Activated CD8-positive, alpha-beta memory T cell treated with anti-CD3 and anti-CD28 coated beads for 48 hours (primary cell): ENCODE data around the gene TSC2.

ENCODE experiments used
- DNase-seq, 3 experiments: peaks; one replicate each; pipeline ENCODE4 v3.0.0-alpha.2; 2020; ENCODE audit warnings: low read depth in 2 of 3, low spot score in 2 of 3

Gene TSC2

DNA sequence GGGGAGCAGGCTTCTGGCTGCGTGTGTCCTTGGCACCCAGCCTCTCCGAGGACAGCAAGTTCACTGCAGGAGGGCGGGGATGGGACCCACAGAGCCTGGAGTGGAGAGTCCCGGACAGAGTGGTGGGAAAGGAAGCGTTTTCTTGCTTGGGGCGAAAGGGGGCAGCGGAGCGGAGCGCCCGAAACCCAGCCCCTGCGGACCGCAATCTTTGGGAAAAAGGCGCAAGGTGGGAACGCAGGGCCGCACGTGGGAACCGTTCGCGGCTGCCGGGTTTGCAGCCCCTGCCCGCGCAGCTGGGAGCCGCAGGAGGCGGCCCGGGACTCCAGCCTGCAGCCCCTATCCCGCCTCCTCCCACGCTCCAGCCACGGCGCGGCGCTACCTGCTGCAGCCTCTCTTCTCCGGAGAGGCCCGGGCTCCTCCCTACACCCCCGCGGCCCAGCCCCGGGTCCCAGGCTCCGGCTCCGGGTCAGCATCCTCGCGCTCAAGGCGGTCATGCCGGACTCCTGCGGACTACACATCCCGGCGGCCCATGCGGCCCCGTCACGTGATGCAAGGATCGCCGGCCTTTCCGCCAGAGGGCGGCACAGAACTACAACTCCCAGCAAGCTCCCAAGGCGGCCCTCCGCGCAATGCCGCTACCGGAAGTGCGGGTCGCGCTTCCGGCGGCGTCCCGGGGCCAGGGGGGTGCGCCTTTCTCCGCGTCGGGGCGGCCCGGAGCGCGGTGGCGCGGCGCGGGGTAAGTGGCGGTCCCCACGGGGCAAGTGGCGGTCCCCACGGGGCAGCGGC is at the start of gene TSC2, which contains the start of gene NTHL1:
TSS of gene TSC2 (plus strand) at position 656 of the 786 bp plus-strand sequence. CDS start 631 bp downstream, outside the sequence.
TSS of gene NTHL1 (minus strand) at position 505 of the 786 bp plus-strand sequence. CDS start at position 494, 11 bp downstream.
- peak; percentile 81 to 94 (median 91) for DNase-seq

DNA sequence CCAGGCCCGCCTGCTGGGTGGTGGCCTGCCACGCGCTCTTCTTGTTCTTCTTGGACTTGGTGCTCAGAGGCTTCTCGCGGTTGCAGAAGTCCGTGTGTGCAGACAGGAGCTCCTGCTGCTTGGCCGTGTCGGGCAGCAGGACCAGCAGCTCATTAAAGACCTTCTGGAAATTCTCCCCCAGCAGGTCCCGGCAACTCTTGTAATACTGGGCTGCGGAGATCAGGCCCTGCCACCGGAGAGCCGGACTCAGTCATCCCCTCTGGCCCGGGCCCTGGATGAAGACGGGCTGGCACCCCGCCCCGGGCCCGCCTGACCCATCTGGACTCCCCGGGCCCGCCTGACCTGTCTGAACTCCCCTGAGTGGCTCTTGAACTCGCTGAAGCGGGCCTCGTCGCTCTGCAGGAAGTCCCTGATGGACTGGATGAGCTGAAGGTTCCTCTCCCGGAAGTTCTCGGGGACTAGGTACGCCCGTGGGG is 49.4 kb upstream of the TSC2 start:
- DNase-seq, result no peak

DNA sequence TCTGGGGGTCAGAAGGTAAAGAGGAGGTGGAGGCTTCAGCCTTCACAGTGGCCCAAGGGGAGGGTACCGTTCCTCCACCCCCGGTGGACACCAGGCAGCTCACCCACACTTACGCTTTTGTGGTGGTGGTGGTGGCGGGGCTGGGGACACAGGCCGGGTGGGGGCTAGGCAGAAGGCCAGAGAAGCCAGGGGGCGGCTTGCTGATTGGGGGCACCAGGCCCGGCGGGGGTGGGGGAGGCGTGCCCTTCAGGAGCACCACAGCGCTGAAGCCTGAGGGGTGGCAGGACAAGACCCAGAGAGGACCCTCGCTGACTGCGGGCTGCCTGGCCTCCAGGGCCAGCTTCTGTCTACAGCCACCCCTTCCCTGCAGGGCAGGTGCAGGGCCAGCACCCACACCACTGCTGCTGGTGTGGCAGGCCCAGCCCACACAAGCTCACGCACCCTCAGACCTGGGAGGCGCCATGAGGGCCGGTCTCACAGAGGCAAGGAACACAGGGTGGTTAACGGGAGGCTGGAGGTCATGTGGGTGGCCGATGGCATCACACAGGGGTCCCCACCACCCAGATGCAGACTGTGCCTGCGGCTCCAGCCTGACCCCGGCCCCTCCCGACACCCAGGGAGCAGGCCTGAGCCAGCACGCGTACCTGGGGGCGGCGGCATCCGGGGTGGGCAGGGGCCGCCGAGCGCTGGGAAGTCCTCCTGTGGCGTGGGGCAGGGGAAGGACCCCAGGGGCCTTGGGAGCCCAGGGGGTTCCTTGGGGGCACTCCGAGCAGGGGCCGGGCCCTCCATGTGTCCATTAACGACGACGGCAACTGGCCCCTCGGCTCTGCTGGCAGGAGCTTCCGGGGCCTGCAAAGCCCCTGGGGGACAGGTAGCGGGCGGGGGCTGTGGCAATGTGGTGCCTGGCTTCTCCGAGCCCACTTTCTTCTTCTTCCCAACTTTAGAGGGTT is 48.7 kb upstream of the TSC2 start:
- no peak for DNase-seq

DNA sequence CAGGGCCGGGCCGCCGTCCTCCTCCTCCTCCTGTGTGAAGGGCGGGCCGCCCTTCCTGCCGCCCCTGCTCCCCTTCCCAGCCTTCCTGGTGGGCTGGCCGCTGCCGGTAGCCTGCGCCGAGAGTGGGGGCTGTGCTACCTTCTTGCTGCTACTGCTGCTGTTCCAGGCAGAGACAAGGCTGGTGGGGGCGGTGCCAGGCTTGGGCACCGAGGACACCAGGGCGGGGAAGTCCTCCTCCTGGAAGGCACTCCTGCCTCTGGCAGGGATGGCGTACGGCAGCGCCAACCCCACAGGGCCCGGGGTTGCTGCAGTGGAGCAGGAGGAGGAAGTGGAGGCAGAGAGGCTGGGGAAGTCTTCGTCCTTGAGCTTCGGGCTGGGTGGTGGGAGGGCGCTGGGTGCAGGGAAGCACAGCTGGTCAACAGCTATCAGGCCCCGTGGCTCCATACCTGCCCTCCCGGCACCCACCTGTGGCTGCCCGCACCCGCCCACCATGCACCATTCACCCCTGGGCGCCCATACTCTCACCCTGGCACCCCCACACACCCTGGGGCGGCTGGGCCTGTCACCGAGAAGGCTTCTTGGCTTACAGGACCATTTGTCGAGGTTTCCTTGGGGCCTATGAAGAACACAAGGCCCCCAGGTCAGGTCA is 47.8 kb upstream of the TSC2 start:
- DNase-seq, result no peak

DNA sequence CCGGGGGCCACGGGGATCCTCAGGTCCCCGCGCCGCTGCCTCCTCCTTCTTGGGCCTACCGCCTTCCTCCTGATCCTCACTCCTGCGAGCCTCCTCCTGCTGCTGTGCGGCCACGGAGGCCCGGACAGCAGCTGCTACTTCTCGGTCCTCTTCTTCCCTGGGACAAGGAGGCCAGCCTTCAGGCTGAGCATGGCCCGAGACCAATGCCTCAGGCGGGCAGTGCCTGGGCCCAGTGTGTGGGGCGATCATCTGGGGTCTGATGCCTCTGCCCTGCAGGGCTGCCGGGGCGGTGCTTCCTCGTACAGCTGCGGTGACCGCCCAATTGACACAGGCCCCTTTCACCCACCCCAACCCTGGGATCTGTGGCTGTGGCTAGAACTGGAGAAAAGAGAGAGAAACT is 46.8 kb upstream of the TSC2 start:
- DNase-seq, result no peak

DNA sequence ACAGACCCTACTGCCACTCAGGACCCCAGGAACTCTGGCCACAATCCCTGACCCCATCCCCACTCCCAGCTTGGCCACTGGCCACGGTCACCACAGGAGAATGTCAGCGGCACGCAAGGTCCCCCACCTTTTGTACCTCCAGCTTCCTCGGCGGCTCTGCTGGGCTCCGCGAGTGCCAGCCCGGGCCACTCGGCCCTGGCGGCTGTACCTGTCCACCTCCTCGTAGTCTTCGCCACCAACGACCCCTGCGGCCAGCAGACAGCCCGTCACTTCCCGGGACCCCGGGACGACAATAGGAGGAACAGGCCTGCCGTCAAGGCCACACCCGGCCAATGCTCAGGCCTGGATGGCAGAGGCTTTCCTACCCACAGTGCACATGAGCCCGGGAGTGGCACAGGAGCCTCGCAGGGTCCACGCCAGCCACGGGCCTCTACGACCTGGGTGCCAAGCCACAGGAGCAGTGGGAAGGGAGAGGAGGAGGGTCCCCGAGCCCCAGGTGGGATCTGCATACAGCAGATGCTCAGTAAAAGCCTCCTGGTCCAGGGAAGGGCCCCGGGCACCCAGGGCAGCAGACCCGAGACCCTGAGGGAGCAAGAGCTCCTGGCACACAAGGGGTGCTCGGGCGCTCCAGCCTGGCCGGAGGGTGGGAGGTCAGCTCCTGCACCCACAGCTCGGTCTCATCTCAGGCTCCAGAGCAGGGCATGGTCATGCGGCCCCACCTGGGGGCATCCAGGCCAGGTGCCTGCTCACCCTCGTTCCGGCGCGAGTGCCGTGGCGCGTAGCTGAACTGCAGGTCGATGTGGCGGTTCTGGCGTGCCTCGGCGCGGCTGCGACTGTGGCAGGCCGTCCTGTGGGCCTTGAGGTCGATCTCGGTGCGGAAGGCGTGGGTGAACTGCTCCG is 46.1 kb upstream of the TSC2 start:
- no peak for DNase-seq

DNA sequence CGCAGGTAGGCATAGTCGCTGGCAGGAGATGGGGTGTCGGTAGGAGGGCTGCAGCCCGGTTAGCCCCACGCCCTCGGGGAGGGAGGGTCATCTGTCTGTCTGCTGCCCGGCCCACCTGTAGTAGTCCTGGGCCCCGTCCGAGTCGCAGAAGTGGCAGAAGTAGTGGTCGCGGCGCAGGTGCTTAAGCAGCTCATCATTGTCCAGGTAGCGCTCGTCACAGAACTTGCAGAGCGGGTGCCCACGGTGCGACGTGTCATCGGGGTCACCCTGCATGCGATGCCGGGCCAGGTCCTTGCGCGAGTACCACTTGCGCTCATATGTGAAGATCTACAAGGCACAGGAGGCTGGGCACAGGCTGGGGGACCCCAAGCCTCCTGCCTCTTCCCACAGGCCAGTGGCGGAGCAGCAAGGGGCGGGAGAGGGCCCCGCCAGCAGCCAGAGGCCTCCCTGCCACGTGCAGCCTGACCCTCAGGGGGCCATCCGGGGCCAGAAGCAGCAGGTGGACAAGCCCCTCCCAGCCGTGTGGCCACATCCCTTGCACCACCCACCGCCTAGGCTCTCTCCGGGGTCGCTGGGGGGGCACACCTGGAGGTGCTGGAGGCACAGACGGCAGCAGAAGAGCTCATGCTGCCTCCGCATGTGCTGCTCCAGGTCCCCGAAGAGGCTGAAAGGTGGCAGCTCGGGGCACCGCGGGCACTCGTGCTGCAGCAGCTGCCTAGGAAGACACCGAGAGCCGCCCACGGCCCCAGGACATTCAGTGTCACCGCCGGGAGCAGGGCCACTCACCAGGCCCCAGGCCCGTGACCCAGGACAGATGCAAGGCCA is 45.2 kb upstream of the TSC2 start:
- DNase-seq, result no peak

DNA sequence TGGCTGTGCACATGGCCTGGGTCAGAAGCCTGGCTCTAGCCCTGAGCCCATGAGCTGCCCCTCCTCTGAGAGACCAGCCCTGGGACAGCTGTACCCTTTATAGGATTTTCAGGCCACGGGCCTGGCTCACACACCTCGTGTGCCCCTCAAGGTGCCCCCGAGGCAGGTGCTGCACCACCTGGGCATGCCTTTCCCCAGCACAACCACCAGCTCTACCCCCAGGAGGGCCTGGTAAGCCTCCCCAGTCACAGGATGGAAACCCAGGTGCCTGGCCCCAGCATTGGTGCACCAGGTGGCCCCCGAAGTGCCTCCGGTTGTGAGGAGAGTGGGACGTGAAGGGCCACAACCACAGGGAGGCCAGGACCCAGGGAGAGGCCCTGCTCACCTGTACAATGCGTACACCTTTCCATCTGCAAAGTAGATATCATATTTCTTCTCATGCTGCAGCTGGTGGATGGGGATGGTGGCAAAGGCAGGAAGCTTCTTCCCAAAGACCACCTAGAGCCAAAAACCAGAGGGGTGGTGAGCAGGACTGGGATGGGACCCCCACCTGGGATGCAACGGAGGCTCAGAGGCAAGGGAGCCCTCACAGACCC is 44.5 kb upstream of the TSC2 start:
- DNase-seq, result no peak

DNA sequence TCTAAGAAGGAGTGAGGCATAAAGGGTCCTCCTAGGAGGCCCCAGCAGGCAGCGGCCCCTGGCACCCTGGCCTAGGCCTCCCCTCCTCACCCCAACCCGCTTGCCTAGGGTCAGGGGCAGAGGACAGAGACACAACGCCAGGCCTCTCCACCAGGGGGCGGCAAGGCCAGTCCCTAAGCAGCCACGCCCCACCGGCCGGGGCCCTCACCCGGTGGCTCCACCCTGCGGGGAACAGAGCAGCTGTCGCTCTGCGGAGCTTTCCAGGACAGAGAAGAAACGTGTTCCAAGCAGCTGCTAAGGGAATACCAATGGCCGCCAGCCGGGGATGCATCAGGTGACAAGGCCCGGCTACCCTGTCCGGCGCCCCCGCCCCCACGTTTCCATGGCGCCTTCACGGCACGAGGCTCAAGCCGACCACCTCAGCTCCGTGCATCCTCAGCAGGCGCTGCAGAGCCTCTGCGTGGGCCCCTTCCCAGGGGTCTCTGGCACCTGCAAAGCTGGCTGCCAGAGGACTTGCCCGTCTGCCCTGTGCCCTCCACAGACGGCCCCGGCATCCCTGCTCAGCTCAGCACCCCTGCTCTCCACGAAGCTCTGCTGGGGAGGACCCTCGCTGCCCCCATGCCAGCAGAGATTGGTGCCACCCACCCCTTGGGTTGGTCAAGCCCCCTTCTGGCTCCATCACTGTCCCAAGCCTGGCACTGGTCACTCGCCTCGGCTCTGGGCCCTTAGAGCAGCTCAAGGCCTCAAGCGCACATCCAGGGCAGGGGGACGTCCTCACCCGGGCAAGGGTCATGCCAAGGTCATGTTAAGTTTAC is 43.8 kb upstream of the TSC2 start:
- peak; percentile 68 to 87 (median 82) for DNase-seq

DNA sequence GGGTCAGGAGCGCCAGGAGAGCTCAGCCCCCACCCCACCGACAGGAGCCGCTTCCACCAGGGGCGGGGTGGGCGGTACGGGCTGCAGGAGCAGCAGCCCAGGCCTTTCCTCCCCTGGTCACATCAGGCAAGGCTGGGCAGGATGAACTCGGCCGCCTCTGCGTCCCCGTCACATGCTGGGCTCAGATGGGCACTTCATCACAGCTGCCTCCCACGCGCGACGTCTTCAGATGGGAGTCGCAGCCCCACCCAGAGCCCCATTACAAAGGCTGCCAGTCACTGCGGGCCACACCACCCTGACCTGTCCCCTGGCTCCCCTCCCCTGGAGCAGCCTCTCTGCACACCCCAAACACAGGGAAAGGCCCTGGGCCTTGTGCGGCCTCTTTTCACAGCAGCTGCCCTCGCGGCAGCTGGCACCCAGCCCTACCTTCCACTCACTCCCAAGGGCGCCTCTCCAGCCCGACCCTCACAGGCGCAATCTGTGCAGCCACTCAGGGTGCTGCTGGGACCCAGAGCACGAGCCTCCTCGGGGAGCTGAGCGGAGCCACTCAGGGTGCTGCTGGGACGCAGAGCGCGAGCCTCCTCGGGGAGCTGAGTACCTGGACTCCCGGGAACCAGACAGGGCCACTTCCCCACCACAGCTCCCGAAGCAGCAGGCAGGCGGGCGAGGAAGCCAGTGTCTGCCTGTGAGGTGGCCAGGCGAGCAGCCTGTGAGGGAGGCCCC is 42.8 kb upstream of the TSC2 start:
- DNase-seq, result no peak

DNA sequence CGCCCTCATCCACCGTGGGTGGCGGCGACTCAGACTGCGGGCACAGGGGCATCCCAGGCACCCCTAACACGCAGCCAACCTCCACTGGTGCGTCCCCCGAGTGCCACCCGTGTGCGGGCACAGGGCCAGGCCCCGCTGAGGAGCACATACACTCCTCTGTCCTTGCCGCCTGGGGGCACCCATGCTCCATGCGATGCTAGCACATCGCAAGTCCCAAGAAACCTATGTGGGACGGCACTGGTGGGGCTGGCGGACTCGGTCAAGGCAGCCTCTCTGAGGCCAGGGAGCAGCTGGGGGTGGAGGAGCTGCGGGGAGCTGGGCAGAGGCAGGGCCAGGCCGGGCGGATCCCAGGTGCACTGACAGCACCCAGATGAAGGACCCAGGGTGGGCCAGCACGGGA is 42.1 kb upstream of the TSC2 start:
- DNase-seq, result no peak

DNA sequence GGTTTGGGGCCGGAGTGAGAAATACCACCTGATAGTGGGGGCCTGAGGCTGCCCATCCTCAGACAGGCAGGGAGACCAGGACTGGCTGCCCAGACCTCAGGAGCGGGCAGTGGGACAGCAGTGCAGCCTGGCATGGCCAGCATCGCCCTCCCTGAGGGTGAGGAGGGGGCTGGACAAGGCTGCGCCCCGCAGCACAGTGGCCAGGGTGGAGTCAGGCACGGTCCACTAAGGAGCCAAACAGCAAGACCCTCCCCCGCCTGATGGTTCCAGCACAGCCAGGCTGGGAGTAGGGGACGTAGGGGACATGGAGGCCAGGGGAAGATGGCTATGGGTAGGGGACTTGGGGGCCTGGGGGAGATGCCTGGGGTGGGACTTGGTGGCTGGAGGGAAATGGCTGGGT is 41.5 kb upstream of the TSC2 start:
- DNase-seq, result no peak

DNA sequence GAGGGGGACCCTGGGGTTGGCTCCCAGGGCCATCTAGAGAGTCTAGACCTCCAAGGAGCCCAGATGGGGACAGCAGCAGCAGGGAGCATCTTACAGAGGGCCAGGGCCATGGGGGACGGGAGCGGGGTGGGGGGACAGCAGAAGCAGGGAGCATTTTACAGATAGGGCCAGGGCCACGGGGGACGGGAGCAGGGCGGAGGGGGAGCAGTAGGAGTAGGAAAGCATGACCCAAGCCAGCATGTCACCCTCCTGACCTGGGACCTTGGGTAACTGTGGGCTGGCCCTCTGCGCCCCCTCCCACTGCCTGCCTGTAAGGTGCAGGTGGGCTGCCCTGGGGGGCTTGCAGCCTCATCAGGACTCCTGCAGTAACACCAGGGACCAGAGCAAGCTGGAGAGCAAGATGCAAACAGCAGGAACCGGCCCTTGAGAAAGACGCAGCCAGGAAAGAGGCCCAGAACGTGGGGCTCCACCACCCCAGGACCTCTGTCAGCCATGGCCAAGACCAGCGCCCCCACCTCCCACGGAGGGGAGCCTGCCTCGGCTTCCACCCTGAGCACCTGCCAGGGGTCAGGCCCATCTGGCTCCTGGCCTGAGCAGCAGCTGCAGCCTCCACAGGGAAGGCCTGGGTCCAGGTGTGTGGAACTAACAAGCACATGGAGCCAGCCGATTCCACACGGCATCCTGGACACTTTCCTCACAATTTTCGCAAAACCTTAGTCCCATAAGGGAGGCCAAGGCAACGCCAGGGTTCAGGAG is 40.5 kb upstream of the TSC2 start:
- no peak for DNase-seq

DNA sequence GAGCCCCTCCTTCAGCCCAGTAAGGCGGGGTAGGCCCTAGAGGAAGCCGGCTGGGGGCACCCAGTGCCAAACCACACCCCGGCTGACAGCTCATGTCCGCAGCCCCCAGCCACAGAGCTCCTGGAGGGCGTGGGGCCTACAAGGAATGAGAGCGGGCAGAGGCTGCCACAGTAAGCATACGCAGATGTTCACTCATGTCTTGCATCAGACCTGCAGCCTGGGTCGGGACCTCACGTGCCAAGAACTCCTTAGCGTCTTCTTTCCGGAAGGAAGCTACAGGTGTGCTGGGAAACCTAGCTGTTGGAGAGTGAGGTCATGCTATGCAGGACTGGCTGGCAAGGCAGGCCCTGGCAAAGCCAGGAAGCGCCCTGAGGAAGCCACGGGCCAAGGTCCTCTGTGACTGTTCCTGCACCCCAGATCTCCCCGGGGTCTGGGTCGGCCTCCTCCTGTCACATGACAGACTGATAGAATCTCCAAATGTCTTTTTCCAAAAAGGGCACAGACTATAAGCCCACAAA is 39.7 kb upstream of the TSC2 start:
- DNase-seq, result no peak

DNA sequence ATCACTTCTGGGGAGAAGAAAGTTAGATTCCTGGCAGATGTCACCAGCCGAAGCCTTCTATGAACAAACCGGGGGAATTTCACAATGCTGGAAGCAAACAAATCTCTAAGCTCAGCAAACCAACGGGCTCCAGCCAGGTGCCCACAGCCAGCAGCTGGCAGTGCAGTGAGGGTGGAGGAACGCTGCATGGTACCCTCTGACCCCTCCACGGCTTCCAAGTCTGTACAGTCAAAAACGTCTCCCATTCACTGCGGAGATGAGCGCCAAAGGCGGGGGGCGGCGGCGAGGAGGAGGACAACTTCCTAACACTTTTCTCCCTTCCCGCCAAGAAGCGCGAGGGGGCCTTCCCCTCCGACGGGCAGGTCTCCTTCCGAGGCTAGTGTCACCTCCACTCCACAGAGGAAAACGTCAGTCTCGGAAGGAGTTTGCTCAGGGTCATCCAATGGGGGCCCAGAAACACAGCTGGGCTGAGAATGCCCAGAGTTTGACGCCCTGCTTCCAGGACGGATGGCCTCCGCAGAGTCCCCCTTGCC is 39.1 kb upstream of the TSC2 start:
- DNase-seq, result no peak

DNA sequence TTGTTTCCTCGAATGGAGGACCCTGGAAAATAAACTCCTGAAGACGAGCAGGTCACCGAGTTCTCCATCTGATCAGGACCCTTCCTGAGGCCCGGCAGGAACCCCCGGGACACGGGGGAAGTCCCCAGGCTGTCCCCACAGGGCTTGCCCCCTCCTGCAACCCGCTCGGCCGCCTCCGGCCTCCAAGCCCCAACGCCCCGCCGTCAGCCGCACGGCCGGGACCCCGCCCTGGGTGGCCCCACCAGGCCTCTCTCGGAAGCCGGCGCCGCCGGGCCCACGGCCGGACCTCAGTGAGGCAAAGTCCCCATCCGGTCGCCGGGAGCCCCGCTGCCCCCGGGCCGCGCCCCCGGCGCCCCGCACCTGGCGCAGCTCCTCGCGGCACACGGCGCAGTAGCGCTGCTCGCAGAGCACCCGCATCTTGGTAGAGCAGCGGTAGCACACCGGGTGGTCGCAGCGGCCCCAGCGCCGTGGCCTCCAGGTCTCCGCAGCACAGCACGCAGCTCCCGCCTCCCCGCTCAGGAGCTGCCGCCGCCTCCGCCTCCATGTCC is 38.5 kb upstream of the TSC2 start:
- DNase-seq, result no peak
